Measurements from ENCODE around the gene SGCD. TPM values are rescaled to one million over a fixed set of nuclear protein-coding genes. Genes with fewer than 3 reads are reported as not detected.

The SGCD gene
- total and polyA plus RNA-seq, 4 donors: 0.79 to 20.9 (median 6.0) TPM

DNA sequence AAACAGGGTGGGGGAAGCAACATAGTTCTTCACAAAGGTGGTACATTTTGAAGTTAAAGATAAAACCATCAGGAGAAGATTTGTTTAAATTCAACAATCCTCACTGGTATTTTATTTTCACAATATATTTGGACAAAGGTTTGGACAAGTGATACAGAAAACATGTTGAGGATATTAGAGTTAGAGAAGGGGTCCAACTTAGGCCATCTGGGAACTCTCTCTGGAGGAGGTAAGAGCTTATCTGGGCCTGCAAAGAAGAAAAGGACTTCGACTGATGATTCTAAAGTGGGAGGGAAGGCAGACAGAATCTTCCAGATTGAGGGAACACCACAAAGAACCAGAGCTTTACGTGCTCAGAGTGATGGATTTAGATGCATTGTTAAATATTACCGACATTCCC is 58.5 kb downstream of the SGCD start:
- Histone ChIP-seq H3K9ac (ENCODE audit: insufficient read depth in 1 of 2, low read length in 2 of 2) (no peak overlapping the region), H3K4me3 (no peak overlapping the region), H3K9me3 (ENCODE audit: control insufficient read depth in 4 of 4, insufficient read depth in 3 of 4, low read length in 3 of 4) (no peaks in the 10 kb centered on the region), H3K36me3 (ENCODE audit: control insufficient read depth in 4 of 4, insufficient read depth in 4 of 4, low read length in 4 of 4) (no peaks in the 10 kb centered on the region), H3K4me1 (ENCODE audit: control insufficient read depth in 5 of 5, insufficient read depth in 5 of 5, low read length in 5 of 5) (peaks cover 0 to 30% (median 10%) of the 10 kb centered on the region in 5 donors), H3K27me3 (ENCODE audit: control insufficient read depth in 3 of 3, insufficient read depth in 3 of 3, low read length in 2 of 3) (no peaks in the 10 kb centered on the region), H3K27ac (ENCODE audit: low read depth in 1 of 2, low read length in 1 of 2) (no peak overlapping the region)
- TF ChIP-seq, protein P1, sequence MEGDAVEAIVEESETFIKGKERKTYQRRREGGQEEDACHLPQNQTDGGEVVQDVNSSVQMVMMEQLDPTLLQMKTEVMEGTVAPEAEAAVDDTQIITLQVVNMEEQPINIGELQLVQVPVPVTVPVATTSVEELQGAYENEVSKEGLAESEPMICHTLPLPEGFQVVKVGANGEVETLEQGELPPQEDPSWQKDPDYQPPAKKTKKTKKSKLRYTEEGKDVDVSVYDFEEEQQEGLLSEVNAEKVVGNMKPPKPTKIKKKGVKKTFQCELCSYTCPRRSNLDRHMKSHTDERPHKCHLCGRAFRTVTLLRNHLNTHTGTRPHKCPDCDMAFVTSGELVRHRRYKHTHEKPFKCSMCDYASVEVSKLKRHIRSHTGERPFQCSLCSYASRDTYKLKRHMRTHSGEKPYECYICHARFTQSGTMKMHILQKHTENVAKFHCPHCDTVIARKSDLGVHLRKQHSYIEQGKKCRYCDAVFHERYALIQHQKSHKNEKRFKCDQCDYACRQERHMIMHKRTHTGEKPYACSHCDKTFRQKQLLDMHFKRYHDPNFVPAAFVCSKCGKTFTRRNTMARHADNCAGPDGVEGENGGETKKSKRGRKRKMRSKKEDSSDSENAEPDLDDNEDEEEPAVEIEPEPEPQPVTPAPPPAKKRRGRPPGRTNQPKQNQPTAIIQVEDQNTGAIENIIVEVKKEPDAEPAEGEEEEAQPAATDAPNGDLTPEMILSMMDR (IDR thresholded peaks at IDR 0.05; ENCODE audit: control extremely low read depth, extremely low read depth): no peak
- no peak for DNase-seq
- 75 to 81% methylated on average over 3 of the region's 3 CpGs for WGBS, 2 donors
- no peak for ATAC-seq (ENCODE audit: insufficient read depth, low FRiP score)

DNA sequence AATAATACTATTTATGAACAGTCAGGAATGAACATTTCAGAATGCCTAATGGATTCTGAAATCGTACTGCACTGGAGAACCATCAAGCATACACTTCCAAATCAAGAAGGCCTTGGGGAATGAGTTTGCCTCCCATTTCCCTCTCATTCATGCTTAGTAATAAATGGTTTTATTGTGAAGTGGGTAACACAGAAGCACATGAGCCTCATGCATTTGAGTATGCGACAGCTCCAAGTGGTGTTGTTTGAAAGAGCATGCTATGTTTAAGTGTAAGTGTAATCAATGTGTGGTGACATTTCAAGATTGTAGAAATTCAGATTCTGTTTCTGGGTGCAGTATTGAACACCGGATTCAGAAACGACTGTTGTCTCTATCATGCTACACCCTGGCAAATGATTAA is 60.0 kb downstream of the SGCD start:
- Histone ChIP-seq H3K27ac (ENCODE audit: low read depth in 1 of 2, low read length in 1 of 2) (no peak overlapping the region), H3K4me1 (ENCODE audit: control insufficient read depth in 5 of 5, insufficient read depth in 5 of 5, low read length in 5 of 5) (peaks cover 0 to 23% (median 7%) of the 10 kb centered on the region in 5 donors), H3K36me3 (ENCODE audit: control insufficient read depth in 4 of 4, insufficient read depth in 4 of 4, low read length in 4 of 4) (no peaks in the 10 kb centered on the region), H3K27me3 (ENCODE audit: control insufficient read depth in 3 of 3, insufficient read depth in 3 of 3, low read length in 2 of 3) (no peaks in the 10 kb centered on the region), H3K4me3 (no peak overlapping the region), H3K9me3 (ENCODE audit: control insufficient read depth in 4 of 4, insufficient read depth in 3 of 4, low read length in 3 of 4) (no peaks in the 10 kb centered on the region), H3K9ac (ENCODE audit: insufficient read depth in 1 of 2, low read length in 2 of 2) (no peak overlapping the region)
- TF ChIP-seq, protein P1 (IDR thresholded peaks at IDR 0.05; ENCODE audit: control extremely low read depth, extremely low read depth): no peak
- WGBS, 2 donors: 68 to 78% methylated on average over 4 of the region's 4 CpGs
- ATAC-seq (ENCODE audit: insufficient read depth, low FRiP score) (no peak), DNase-seq (no peak)

DNA sequence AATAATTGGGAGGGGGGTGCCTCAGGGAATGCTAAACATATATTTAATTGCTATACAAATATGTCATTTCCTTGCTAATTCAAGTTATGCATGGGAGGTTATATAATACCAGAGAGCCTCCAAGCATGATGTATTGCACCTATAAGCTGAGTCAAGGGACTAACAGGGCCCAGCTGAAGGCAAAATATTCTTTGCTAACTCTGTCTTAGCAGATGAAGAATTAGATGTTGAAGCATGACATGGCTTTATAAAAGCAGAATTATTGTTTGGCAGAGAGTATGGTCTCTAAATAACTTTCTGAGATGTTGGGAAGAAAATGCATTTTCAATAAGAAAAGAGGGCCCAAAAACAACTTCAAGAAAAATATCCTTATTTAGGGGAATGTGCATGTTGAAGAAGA is 60.4 kb downstream of the SGCD start:
- TF ChIP-seq, protein P1 (IDR thresholded peaks at IDR 0.05; ENCODE audit: control extremely low read depth, extremely low read depth): no peak
- DNase-seq: no peak
- no peaks in the 10 kb centered on the region for H3K27me3 ChIP-seq (ENCODE audit: control insufficient read depth in 3 of 3, insufficient read depth in 3 of 3, low read length in 2 of 3)
- H3K4me3 ChIP-seq: no peak overlapping the region
- ATAC-seq (ENCODE audit: insufficient read depth, low FRiP score): no peak
- H3K36me3 ChIP-seq (ENCODE audit: control insufficient read depth in 4 of 4, insufficient read depth in 4 of 4, low read length in 4 of 4): no peaks in the 10 kb centered on the region
- no peak overlapping the region for H3K27ac ChIP-seq (ENCODE audit: low read depth in 1 of 2, low read length in 1 of 2)
- H3K9ac ChIP-seq (ENCODE audit: insufficient read depth in 1 of 2, low read length in 2 of 2): no peak overlapping the region
- H3K4me1 ChIP-seq (ENCODE audit: control insufficient read depth in 5 of 5, insufficient read depth in 5 of 5, low read length in 5 of 5): peaks cover 0 to 23% (median 7%) of the 10 kb centered on the region in 5 donors
- no peaks in the 10 kb centered on the region for H3K9me3 ChIP-seq (ENCODE audit: control insufficient read depth in 4 of 4, insufficient read depth in 3 of 4, low read length in 3 of 4)

DNA sequence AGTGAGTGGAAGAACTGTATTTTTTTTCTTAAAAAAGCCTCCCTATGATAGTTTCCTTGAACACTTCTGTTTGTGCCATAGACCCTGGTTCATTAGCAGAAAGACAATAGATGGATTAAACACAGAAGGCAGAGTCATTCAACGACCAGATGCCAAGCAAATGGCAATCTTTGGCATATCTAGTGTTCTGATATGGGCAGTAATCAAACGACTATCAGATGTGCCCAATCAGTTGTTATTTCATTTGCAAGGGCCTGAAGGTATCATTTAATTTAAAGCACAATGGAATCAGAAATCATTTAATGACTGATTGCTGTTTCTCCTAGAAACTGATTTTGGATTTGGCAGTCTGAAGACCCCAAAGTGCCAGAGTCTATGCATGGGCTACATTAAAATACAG is 61.3 kb downstream of the SGCD start:
- Histone ChIP-seq H3K4me3 (no peak overlapping the region), H3K27me3 (ENCODE audit: control insufficient read depth in 3 of 3, insufficient read depth in 3 of 3, low read length in 2 of 3) (no peaks in the 10 kb centered on the region), H3K36me3 (ENCODE audit: control insufficient read depth in 4 of 4, insufficient read depth in 4 of 4, low read length in 4 of 4) (no peaks in the 10 kb centered on the region), H3K4me1 (ENCODE audit: control insufficient read depth in 5 of 5, insufficient read depth in 5 of 5, low read length in 5 of 5) (peaks cover 0 to 23% (median 7%) of the 10 kb centered on the region in 5 donors), H3K9me3 (ENCODE audit: control insufficient read depth in 4 of 4, insufficient read depth in 3 of 4, low read length in 3 of 4) (peaks cover 0 to 2% (median 0%) of the 10 kb centered on the region in 4 donors), H3K9ac (ENCODE audit: insufficient read depth in 1 of 2, low read length in 2 of 2) (no peak overlapping the region), H3K27ac (ENCODE audit: low read depth in 1 of 2, low read length in 1 of 2) (no peak overlapping the region)
- TF ChIP-seq, protein P1 (IDR thresholded peaks at IDR 0.05; ENCODE audit: control extremely low read depth, extremely low read depth): no peak
- DNase-seq (no peak), ATAC-seq (ENCODE audit: insufficient read depth, low FRiP score) (no peak)
- WGBS, 2 donors: 41 to 53% methylated on average over 2 of the region's 2 CpGs
